SHP77 (cell line): ENCODE results near the gene ACAN.
"Not testable (repeated sequence)": the region's sequence is repeated elsewhere in the genome, so short reads cannot be mapped to it uniquely, and the experiment has no call there.

Experiments
- DNase-seq, 2 experiments: peaks; one replicate each; lab custom pipeline; 2025; lab: John Stamatoyannopoulos, UW

Gene ACAN

GRCh38 chr15:88902846-88903245, 99.6 kb downstream of the ACAN start:
- no peak for DNase-seq

- no peak for DNase-seq
Measured at GRCh38 chr15:88904257-88904623, 101.0 kb downstream of the ACAN start.

- DNase-seq = peak; percentile 39 to 65
Measured at GRCh38 chr15:88904624-88905327, 101.5 kb downstream of the ACAN start.

GRCh38 chr15:88905576-88905975, 102.3 kb downstream of the ACAN start:
- no peak for DNase-seq

GRCh38 chr15:88906130-88906529, 102.9 kb downstream of the ACAN start:
- DNase-seq = no peak

- no peak for DNase-seq
Measured at GRCh38 chr15:88906551-88906950, 103.3 kb downstream of the ACAN start.

- DNase-seq = no peak
Measured at GRCh38 chr15:88907111-88907510, 103.9 kb downstream of the ACAN start.

- DNase-seq = no peak
Measured at GRCh38 chr15:88908123-88908522, 104.9 kb downstream of the ACAN start.

GRCh38 chr15:88908697-88909621, 105.7 kb downstream of the ACAN start:
- no peak for DNase-seq

GRCh38 chr15:88909956-88910831, 107.0 kb downstream of the ACAN start:
- DNase-seq = no peak

GRCh38 chr15:88911766-88912118, 108.5 kb downstream of the ACAN start:
- DNase-seq = no peak

GRCh38 chr15:88912500-88912921, 109.3 kb downstream of the ACAN start:
- DNase-seq = no peak

- DNase-seq = no peak
Measured at GRCh38 chr15:88913017-88913849, 110.0 kb downstream of the ACAN start, which contains the start of gene MFGE8. TSS of gene MFGE8 (minus strand) at chr15:88913379. CDS start at chr15:88913319, 60 bp downstream.

- DNase-seq = no peak
Measured at GRCh38 chr15:88913850-88914169, 110.6 kb downstream of the ACAN start.

GRCh38 chr15:88915354-88915753, 112.1 kb downstream of the ACAN start:
- DNase-seq = no peak

- DNase-seq = no peak
Measured at GRCh38 chr15:88917760-88918159, 114.5 kb downstream of the ACAN start.

GRCh38 chr15:88918738-88919137, 115.5 kb downstream of the ACAN start:
- DNase-seq = no peak

GRCh38 chr15:88920186-88920891, 117.1 kb downstream of the ACAN start:
- peak in 1 of 2 experiments; percentile 2 for DNase-seq

GRCh38 chr15:88920892-88921435, 117.7 kb downstream of the ACAN start:
- DNase-seq = not testable (repeated sequence)
